Tibial nerve (tissue), 3 donors: ENCODE measurements around the gene ZNF827.

Experiments used
- CTCF ChIP-seq, 5 experiments: fragments of 200-600 bp in 3 of 5; fragments of 450-650 bp in 2 of 5; sonication (generic) in 3 of 5; IDR thresholded peaks; one replicate each; pipeline ENCODE4 v1.5.1; 2016 to 2019; ENCODE audit warnings: antibody characterized with exemption in 5 of 5, mild to moderate bottlenecking in 3 of 5, moderate library complexity in 2 of 5
- POLR2A ChIP-seq, 2 donors: fragments of 450-650 bp; IDR thresholded peaks; one replicate each; pipeline ENCODE4 v1.6.1; 2017; ENCODE audit warnings: antibody characterized with exemption in 2 of 2, mild to moderate bottlenecking in 2 of 2, moderate library complexity in 2 of 2

DNA sequence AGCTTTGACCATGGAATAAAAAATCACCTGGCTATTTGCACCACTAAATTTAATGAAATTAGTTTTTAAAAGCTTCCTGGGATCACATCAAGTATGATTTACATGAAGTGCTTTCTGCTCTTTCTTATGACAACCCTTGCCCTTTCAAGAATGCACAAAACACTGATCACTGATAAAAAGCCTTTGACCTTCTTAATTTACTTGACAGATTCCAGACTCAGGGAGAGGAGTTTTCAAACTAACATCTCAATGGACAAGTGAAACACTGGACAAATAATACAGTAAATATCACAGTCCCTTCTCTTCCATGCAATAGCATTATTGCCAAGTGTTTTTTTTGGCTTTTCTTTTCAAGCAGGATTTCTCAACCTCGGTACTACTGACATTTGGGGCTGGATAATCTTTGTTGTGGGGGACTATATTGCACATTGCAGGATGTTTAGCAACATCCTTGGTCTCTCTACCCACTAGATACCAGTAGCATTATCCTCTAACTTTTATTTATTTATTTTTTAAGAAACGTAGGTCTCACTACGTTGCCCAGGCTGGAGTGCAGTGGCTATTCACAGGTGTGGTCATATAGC lies 86.3 kb downstream of the ZNF827 start:
- TF ChIP-seq CTCF (IDR thresholded peaks at IDR 0.05) = no peak
- no peak for TF ChIP-seq POLR2A (IDR thresholded peaks at IDR 0.05)
